Measurements from ENCODE around the gene ZZZ3.

- no peak for TF ChIP-seq CTCF (IDR thresholded peaks at IDR 0.05)
- no peak for TF ChIP-seq POLR2A (IDR thresholded peaks at IDR 0.05)
- TF ChIP-seq POLR2AphosphoS5 (IDR thresholded peaks at IDR 0.05) = no peak
- TF ChIP-seq EP300 (IDR thresholded peaks at IDR 0.05) = no peak
Observed at GRCh38 chr1:77642196-77642595, 40.3 kb downstream of the ZZZ3 start.

Measured in suprapubic skin (tissue), 4 donors.